Central memory CD4-positive, alpha-beta T cell (primary cell): ENCODE results near the gene UQCR11.
"Not testable (repeated sequence)": the region's sequence is repeated elsewhere in the genome, so short reads cannot be mapped to it uniquely, and the experiment has no call there.

ENCODE experiments used
- DNase-seq: peaks from one replicate; pipeline ENCODE4 v3.0.0; 2022
- total RNA-seq, 3 experiments: gene quantifications; one replicate each; lab custom pipeline; 2026; lab: John Stamatoyannopoulos, UW

The UQCR11 gene
- total RNA-seq: 7.3 to 16.1 (median 14.0) reads per million in 3 experiments

DNA sequence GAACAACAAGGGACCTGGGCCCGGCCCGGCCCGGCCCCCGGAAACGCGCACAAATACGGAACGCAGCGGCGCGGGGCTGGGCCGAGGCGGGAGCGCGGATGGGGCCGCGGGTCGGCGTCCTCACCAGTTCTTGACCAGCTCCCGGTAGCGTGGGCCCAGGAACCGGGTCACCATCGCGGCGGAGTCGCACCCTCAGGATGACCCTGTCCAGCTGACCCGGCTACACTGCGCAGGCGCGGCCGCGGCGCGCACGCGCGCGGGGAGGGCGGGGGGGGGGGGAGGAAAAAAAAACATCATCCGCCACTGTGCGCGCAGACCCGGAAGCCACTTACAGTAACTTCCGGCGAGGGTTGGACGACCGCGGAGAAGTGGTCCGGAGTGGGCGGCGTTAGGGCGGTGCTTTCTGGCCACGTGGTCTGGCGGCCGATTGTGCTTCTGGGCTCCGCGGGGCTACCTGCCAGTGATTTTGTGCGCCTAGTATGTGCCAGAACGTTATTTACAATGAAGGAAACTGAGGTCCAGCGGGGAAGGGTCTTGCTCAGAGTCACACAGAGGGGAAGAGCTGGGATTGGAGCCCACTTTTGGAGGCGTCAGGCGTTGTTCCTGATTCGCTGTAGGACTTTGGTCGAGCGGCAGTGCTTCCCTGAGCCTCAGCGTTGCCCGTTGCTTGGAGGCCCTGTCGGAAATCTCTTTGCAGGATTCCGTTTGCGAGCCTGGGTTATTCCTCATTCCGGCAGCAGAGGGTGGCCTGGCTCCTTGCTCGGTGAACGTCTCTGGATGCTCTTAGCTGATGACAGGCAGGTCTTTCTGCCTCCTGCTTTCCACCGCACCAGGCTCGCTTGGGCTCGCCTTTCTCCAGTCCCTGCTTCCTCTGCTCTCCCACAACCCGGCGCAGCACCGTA is at the start of gene UQCR11:
Gene UQCR11, minus strand, starts transcription at position 227 of the 902 bp plus-strand sequence. Its CDS starts 53 bp downstream, at position 174.
- peak; percentile 91 for DNase-seq

DNA sequence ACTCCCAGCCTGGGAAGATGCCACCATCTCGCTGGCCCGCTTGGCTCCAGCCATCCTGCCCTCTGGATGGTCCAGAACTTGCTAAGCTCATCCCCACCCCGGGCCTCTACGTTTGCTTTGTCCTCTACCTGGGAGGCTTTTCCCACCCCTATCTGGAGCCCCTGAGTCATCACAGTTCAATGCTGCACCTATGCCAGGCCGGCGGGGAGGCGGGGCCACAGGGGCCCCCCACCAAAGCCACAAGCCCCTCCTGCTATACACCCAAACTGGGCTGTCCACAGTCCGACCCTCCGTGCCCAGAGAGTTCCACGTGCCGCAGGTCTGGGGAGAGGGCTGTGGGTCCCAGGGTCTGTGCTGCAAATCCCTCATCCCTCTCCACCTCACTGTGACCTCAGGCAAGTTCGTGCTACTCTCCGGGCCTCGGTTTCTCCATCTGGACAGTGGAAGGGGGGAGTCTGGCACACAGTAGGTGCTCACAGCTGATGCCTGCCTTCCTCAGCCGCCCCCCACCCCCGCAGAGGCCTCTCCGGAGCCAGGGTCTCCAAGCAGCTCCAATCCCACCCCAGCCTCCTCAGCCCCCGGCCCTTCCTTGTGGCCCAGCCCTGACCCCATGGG is 49.0 kb upstream of the UQCR11 start:
- DNase-seq: no peak

DNA sequence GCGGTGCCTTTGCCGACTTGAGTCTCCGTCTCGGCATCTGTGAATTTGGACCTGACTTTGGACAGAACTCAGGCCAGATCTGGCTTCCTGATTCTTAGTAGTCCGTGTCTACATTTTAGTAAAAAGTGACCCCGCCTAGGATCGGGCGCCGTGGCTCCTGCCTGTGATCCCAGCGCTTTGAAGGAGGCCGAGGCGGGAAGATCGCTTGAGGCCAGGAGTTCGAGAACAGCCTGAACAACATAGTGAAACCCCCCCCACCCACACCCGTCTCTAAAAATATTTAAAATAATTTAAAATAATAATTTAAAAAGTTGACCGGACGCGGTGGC is 48.0 kb upstream of the UQCR11 start:
- DNase-seq: no peak

DNA sequence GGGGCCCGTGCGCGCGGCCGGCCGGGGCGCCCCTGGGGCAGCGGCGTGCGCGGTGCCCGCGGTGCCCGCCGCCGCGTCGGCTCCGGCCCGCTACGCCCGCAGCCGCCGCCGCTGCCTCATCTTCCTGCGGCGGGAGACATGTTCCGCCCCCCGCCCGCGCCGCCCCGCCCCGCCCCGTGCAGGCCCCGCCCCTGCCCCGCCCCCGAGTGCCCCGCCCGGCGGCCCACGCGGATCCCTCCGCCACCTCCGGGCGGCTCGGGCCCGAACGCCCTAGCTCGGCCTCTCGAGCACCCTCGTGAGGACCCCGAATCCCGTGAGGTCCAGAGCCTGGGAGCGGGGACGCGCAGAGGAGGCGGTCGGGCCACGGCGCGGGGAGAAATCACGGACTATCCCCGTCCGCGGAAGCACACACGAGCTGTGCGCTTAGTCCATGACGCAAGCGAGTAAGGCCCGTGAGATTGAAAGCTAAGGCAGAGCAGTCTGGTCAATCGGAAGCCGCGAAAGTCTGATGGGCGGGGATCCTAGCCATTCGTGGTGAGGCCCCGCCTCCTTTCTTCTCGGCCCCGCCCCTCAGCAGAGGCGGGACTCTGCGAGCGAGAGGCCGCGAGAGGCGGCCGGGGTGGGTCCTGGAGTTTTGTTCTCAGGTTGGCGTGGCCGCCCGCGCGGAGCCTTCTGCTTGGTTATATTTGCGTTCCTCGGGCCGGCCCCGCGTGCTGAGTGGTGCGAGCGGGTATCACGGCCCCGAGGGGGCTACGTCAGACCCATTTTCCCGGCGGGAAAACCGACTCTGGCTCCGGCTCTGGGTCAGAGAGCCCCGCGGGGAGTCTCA is 47.4 kb upstream of the UQCR11 start, which contains the start of gene TCF3:
Gene TCF3, minus strand, starts transcription at position 145 of the 829 bp plus-strand sequence. CDS start 2,367 bp downstream, outside the sequence.
- DNase-seq: peak; percentile 99

DNA sequence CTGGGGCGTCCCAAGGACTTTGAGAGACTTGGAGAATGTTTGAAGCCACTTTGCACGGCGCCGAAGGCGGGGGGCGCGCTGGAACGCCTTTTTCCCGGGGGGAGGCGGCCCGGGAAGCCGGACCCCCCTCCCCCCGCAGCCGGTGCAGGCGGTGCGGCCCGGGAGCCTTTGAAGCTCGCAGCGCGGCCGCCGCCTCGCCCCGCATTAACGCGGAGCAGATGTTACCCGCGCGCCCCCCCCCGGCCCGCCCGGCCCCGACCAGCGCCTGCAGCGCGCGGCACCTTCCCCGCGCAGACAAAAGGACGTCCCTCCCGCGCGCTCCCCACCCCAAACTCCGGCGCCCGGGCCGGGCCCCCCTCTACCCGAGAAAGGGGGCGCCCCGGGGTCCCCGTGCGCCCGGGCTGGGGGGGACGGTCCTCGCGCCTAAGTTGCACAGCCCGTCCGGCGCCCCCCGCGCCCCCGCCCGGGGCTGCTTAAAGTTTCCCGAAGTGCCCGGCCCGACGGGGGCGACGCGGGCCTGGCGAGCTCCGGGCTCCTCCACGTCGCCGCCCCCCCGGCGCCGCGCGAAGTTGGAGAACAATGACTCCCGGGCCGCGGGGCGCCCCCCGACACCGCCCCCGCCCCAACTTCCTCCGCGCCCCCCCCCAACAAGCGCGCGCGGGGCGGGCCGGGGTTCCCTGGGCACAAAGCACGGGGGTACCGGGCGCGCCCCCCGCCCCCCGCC is 46.5 kb upstream of the UQCR11 start:
- DNase-seq: peak; percentile 43

DNA sequence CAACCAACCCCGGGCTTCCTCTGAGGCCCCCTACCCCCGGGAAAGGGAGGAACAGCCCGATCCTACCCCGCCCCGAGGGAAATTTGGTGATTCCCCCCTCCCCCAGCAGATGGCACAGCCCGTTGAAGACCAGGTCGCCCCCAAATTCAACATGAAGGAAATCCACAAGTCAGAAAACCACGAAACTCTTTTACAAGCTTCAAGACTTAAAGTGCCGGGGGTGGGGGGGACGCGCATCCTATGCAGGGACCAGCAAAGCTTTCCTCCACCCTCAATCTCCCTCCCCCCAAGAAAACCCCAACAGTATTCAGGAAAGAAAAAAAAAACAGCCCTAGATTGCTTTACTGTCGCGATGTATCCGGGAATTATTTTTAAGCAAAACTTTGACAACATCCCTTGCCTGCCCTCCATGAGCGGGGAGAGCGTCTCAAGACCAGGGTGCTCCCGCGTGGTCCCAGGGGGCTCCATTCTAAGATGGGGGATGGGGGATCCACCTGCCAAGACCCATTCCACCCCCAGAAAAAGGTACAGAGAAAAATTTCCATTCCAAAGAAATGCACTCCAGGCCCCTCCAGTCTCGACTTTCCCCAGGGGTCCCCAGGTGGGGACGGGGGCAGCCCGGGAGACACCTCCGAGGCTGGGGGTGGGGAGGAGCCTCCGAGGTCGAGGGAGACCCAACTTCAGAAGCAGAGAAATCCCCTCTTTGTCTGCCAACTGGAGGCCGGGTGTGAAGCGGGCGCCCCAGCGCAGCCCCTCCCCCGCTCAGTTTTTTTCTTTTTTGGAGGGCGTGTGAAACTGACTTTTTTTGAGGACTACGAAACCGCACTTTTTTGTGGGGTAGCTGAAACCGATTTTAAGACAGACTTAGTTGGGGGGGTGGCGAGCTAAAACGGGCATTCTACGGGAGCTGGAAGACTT is 45.6 kb upstream of the UQCR11 start:
- DNase-seq: peak; percentile 55

DNA sequence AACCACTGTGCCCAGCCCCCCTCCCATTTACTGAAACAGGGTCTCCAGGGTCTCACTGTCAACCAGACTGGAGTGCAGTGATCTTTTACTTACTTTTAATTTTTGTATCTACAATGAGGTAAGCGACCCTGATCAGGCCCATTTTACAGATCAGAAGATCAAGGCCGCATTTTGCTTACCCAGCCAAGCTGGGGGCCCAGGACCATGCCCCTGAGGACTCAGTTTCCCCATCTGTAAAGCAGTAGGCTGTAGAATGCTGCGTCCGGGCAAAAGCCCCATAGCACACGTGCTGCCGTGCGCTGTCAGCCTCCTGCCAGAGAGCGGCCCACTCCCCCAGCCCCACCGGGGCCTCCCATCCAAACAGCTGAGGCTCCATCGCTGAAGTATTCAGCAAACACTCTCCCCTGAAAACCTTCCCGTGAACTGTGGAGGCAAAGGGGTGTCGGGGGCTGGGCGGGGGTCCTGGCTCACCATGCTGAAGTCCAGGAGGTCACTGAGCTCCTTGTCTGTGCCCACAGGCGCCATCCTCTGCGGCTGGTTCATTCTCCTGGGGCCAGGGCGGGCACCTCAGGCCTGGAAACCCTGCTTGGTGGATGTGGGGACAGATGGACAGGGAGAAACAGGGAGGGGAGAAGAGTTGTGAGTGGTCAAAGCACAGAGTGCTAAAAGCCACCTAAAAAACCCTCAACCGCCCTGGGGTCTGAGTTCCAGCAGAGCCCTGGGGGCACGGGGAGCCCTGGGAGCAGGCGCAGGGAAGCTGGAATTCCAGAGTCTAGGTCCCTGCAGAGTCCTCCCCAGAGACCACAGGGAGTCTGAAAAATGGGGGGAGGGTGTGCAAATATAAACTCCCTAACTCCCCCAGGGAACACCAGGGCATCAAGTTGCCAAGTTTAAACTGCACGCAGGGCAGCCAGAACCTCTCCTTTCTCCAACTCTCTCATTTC is 44.7 kb upstream of the UQCR11 start:
- no peak for DNase-seq

DNA sequence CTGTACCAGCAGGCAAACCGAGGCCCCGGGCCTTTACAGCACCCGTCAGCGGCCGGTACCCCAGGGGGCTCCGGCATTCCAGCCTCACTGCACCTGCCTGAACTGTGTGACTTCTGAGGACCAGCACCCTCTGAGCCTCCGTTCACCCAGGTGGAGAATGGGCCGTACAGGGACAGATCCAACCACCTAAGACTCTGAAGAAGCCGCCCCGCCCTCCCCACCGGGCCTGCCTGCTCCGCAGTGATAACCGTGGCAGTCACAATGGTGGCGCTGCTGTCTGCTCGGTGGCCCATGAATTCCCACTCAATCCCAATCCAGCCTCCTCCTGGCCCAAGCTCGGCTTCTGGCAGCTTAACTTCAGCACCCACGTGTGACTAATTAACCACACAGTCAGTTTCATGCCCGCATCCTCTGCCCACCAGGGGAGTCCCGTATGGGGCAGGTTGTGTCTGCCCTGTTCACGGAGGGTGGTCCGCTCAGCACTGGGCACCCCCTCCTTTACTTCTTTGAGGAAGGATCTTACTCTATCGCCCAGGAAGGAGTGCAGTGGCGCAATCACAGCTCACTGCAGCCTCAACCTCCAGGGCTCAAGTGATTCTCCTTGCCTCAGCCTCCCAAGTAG is 43.8 kb upstream of the UQCR11 start:
- DNase-seq: no peak

DNA sequence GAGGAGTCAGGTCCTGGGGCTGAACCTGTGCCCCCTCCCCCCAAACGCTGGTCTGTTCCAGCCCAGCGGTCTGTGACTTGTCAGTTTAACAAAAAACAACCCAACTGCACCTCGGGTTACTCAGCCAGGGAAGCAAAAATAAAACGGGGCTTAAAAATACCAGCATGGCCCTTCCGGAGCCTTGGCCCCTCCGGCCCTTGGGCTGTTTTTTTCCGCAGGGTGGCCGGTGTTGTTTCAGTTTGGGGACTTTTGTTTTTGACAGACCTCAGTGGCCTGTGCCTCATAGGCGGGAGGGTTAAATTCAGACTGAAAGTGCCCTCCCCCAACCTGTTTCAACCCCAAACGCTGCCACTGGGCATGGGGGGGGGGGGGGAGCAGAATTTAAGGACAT is 43.2 kb upstream of the UQCR11 start:
- DNase-seq: no peak

DNA sequence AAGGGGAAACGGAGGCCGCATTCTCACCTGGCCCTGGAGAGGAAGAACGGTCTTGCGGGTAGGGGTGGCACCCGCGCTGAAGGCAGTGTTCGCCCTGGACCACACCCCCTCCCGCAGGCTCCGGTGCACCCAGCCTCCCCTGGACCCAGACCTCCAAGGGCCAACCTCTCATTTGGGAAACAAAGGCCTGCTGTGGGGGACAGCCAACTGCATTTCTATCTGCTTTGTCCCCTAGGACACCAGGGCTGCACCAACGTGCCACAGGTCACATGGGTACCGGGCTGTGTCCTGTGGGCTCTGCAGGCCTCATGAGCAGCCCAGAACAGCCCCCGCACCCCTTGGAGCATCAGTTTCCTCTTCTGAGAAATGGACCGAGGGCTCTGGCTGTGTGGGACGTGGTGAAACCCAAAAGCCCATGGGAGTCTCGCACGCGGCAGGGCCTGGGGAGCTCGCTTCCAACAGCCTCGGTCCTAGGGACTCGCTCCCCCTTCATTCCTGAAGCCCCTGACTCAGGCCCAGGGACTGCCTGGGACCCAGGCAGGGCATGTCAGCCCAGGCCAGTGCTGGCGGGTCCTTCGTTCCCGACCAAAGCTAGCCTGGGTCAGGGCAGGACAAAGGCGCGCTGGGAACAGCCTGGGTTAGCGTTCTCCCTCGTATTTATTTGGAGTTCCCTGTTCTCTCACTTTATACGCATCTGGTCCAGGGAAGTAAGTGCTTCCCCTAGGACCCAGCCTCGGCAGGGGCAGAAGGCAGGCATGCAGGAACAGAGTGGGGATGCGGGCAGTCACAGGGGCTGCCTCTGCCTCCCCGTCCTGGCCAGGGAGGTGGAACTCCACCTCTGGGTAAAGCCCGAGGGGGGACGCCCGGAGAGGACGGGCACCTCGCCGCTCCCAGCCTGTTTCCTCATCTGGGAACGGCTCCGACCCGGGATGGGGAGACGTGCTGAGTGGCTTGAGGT is 42.5 kb upstream of the UQCR11 start:
- no peak for DNase-seq

DNA sequence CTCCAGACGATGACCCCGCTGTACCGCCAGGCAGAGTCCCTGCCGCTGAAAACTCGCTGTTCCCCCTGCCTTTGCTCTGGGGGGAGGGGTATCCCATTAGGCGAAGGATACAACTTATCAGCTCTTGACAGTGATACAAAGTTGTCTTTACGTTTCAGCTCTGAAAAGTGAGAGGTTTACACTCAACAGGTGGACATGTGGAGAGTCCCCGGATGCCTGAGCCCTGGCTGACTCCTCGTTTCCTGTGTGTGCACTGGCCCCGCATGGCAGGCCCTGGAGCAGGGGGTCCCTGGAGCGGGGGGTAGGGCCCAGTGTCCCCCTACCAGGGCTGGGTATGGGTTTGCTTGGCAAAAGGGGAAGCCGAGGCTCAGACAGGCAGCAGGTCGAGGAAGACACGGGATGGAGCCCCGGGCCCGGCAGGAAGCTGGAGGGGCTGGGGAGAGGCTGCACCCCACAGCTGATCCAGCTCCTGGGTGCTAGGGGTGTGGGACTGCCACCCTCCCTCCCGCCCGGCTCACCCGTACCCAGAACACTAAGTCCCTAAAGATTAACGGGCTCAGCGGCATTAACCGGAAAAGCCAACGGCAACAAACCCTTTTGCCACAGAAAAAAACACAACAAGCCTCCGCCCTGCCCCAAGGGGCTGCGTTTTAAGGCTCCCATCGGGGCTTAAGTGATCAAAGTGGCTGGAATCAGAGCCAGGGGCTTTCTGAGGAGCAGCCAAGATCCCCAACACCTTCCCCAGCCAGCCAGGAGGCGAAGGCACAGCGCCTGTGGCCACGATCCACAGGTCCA is 41.6 kb upstream of the UQCR11 start:
- DNase-seq: no peak

DNA sequence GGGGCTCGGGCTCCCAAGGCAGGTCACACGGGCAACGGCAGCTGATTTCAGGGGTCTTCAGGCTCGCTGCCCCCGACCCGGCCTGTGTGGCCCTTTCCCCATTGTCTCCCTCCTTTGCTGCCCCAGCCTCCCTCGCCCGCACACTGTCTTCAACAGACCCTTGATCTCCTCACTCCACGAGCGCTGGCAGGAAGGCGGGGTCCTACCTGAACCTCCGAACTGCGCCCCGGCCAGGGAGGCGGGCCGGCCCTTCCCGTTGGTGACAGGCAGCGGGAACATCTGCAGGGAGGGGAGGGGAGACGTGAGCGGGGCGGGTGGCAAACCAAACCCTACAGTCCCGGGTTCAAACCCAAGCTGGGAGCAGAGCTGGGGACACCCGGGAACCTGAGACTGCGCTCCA is 40.9 kb upstream of the UQCR11 start:
- DNase-seq: no peak

DNA sequence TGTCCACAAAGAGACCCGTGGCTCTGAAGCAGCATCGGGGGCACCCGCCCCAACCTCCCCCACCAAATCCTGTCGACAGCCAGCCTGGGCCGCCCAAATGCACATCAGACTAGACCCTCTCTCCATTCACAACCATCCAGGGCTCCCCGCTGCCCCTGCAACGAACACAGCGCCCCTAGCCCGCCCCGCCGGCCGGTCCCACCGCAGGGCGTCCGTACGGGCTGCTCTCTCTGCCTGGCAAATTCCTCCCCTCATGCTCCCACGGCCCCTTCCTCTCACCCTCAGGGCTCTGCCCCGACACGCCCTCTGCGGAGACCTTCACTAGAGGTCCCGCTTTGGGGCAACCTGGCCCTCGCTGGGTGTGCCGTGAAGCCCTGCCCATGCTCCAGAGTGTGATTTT is 40.0 kb upstream of the UQCR11 start:
- no peak for DNase-seq

DNA sequence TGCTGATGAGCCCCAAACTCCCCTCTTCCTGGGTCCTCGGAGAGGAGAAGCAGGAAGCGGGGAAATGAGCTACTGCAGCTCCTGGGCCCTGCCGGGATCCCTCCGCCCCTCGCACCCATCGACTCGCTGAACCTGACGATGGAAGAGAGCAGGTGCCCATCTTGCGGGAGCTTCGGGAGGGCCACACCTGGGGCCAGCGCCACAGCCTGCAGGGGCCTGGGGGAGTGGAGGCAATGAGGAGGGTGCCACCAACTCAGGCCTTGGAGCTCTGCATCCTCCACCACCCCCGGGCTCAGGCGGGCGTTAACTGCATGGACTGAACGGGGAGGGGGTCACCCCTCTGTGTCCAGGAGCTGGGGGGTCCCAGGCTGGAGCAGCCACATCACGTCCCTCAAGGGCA is 38.8 kb upstream of the UQCR11 start:
- no peak for DNase-seq

DNA sequence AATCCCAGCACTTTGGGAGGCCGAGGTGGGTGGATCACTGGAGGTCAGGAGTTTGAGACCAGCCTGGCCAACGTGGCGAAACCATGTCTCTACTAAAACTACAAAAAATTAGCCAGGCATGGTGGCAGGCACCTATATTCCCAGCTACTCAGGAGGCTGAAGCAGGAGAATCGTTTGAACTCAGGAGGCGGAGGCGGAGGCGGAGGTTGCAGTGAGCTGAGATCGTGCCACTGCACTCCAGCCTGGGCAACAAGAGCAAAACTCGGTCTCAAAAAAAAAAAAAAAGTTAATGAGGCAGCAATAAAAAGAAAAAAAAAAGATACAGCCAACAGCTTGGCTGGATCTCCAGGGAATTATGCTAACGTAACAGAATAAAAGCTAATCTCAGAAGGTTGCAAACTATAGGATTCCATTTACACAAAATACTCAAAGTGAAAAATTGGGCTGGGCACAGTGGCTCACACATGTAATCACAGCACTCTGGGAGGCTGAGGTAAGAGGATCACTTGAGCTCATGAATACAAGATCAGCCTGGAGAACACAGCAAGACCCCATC is 35.7 kb upstream of the UQCR11 start:
- DNase-seq: not testable (repeated sequence)

DNA sequence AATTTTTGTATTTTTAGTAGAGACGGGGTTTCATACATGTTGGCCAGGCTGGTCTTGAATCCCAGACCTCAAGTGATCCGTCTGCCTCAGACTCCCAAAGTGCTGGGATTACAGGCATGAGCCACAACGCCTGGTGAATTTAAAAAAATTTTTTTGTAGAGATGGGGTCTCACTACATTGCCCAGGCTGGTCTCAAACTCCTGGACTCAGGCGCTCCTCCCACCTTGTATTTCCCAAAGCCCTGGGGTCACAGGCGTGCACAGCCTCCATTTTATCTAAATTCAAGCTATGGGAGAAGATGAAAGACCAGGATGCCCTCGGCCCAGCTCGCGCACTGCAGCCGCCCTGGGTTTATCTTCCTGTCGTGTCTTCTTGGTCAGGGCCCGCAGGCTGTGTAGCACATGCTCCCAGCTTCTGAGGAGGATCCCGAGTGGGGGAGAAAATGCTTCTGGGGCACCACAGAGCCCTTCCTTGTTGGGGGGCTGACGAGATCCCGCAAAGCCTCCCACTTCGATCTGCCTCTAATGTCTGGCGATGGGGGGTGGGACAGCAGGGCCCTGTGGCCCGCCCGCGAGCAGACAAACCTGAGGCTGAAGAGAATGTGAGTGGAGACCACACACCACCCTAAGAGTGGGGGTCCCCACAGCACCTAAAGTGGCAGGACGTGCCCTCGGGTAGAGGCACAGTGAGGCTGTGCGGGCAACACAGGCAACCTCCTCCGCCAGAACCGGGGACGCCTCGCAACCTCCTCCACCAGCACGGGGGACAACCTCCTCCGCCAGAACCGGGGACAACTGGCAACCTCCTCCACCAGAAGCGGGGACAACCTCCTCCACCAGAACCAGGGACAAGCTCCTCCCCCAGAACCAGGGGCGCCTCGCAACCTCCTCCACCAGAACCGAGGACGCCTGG is 31.3 kb upstream of the UQCR11 start:
- no peak for DNase-seq
